Mucosa of descending colon (tissue), 3 donors: Measurements from ENCODE around the gene GPS1. TPM values are rescaled to one million over a fixed set of nuclear protein-coding genes. Genes with fewer than 3 reads are reported as not detected.

ENCODE experiments used
- ATAC-seq: fragments of 200-7000 bp; cut with Tn5 transposase; one replicate; pipeline ENCODE4 v1.9.1; 2020; ENCODE audit warnings: mild to moderate bottlenecking, moderate library complexity
- DNase-seq, 3 donors: peaks; one replicate each; pipeline ENCODE4 v3.0.0-alpha.2; 2020
- H3K36me3 ChIP-seq: fragments of 200-600 bp; one replicate; pipeline ENCODE4 v1.8.0; 2021; ENCODE audit warnings: low read depth, mild to moderate bottlenecking
- H3K4me1 ChIP-seq: fragments of 200-600 bp; one replicate; pipeline ENCODE4 v1.8.0; 2021; ENCODE audit warnings: low read depth, mild to moderate bottlenecking
- H3K4me3 ChIP-seq: fragments of 200-600 bp; one replicate; pipeline ENCODE4 v1.8.0; 2021; ENCODE audit warnings: mild to moderate bottlenecking
- H3K9me3 ChIP-seq: fragments of 200-600 bp; one replicate; pipeline ENCODE4 v1.8.0; 2021; ENCODE audit warnings: mild to moderate bottlenecking
- CTCF ChIP-seq: fragments of 200-600 bp; IDR thresholded peaks from one replicate; pipeline ENCODE4 v1.8.0; 2022; ENCODE audit warnings: antibody characterized with exemption, mild to moderate bottlenecking
- intact Hi-C, 2 donors: fragments of 100-400 bp; cut with DNase I in 1 of 2; cut with micrococcal nuclease in 1 of 2; formaldehyde crosslinking; loops; one replicate each; pipeline versions ENCODE4 v1.11.0 to v1.11.1; 2022; cut with DNase I, micrococcal nuclease
- total RNA-seq, 3 donors: library from RNA; stranded (reverse); fragmentation: NEBNext Ultra II Directional in 2 of 3; extraction: Animal tissue kit (Norgen Biotek cat#: 25700) in 2 of 3; gene quantifications; one replicate each; pipeline versions ENCODE4 v1.2.1 to v1.2.4, GENCODE V29; 2021 to 2023
- donor health status: DM: no; HTN: no; CAD: no; lungs with moderate emphysema.
- donor health status: DM: no; HTN: no; CAD: no.
- donor health status: DM: no; HTN: yes; CAD: no.

The GPS1 gene
- total RNA-seq, 3 donors from 2014 or later = 73.6 to 81.6 (median 80.4) TPM

GRCh38 chr17:82089723-82090548 lies 38.2 kb downstream of the GPS1 start:
- Histone ChIP-seq H3K4me3 (no peak overlapping the region), H3K4me1 (no peaks in the 10 kb centered on the region), H3K9me3 (no peaks in the 10 kb centered on the region), H3K36me3 (peaks cover 30% of the 10 kb centered on the region)
- ATAC-seq = no peak
- TF ChIP-seq CTCF = no peak
- intact Hi-C loops = no loop called here
- DNase-seq = no peak

- no peak for TF ChIP-seq CTCF
- intact Hi-C loops = no loop called here
Measured at GRCh38 chr17:82090549-82091263, 39.0 kb downstream of the GPS1 start.

GRCh38 chr17:82091264-82092066 lies 39.8 kb downstream of the GPS1 start:
- intact Hi-C loops = no loop called here
- Histone ChIP-seq H3K36me3 (peaks cover 24% of the 10 kb centered on the region), H3K4me1 (peaks cover 3% of the 10 kb centered on the region), H3K9me3 (no peaks in the 10 kb centered on the region), H3K4me3 (no peak overlapping the region)
- no peak for TF ChIP-seq CTCF
- peak in 2 of 3 donors; percentile 25 to 39 for DNase-seq
- ATAC-seq = no peak

More at GRCh38 chr17:82090549-82091263, 39.0 kb downstream of the GPS1 start:
- no peak overlapping the region for H3K4me3 ChIP-seq
- no peak for ATAC-seq
- no peaks in the 10 kb centered on the region for H3K9me3 ChIP-seq
- no peaks in the 10 kb centered on the region for H3K4me1 ChIP-seq
- DNase-seq = no peak
- peaks cover 27% of the 10 kb centered on the region for H3K36me3 ChIP-seq

GRCh38 chr17:82092094-82092586 lies 40.4 kb downstream of the GPS1 start:
- Histone ChIP-seq H3K4me1 (peaks cover 9% of the 10 kb centered on the region), H3K4me3 (no peak overlapping the region), H3K9me3 (no peaks in the 10 kb centered on the region), H3K36me3 (peaks cover 24% of the 10 kb centered on the region)
- intact Hi-C loops = no loop called here
- TF ChIP-seq CTCF = no peak
- peak in 1 of 3 donors; percentile 38 for DNase-seq
- no peak for ATAC-seq

- intact Hi-C loops = no loop called here
- DNase-seq = peak in 1 of 3 donors; percentile 17
- Histone ChIP-seq H3K36me3 (peaks cover 24% of the 10 kb centered on the region), H3K4me3 (no peak overlapping the region), H3K4me1 (peaks cover 9% of the 10 kb centered on the region), H3K9me3 (no peaks in the 10 kb centered on the region)
- TF ChIP-seq CTCF = no peak
- ATAC-seq = no peak
Measured at GRCh38 chr17:82092628-82092994, 40.9 kb downstream of the GPS1 start.
